Transverse colon (tissue), 4 donors: ENCODE results near the gene TAF4.
"Not testable (repeated sequence)": the region's sequence is repeated elsewhere in the genome, so short reads cannot be mapped to it uniquely, and the experiment has no call there.

ENCODE experiments used
- CTCF ChIP-seq, 5 experiments: fragments of 200-600 bp in 3 of 5; fragments of 450-650 bp in 2 of 5; sonication (generic) in 3 of 5; IDR thresholded peaks; 1 replicate in 2 of 5; 2 replicates in 3 of 5; pipeline ENCODE4 v1.5.1; 2016 to 2017; ENCODE audit warnings: antibody characterized with exemption in 5 of 5, inconsistent platforms in 3 of 5, mild to moderate bottlenecking in 2 of 5, moderate library complexity in 1 of 5
- EP300 ChIP-seq: sonication (generic); formaldehyde crosslinking; IDR thresholded peaks from one replicate; pipeline ENCODE4 v1.6.1; 2017; ENCODE audit warnings: antibody characterized with exemption, low read depth
- POLR2A ChIP-seq: fragments of 450-650 bp; IDR thresholded peaks from one replicate; pipeline ENCODE4 v1.6.1; 2016; ENCODE audit warnings: antibody characterized with exemption, mild to moderate bottlenecking, moderate library complexity
- POLR2AphosphoS5 ChIP-seq, 3 donors: sonication (generic); formaldehyde crosslinking; IDR thresholded peaks; one replicate each; pipeline ENCODE4 v1.6.1; 2016; ENCODE audit warnings: antibody characterized with exemption in 3 of 3

GRCh38 chr20:61984431-61984830 lies 81.2 kb downstream of the TAF4 start:
- not testable (repeated sequence) for TF ChIP-seq POLR2AphosphoS5 (IDR thresholded peaks at IDR 0.05); CTCF (IDR thresholded peaks at IDR 0.05); EP300; POLR2A
